COLO668 (cell line): ENCODE data around the gene ERC2.

Source experiments
- DNase-seq: peaks from one replicate; lab custom pipeline; 2025; ENCODE audit not compliant: unreplicated experiment; lab: John Stamatoyannopoulos, UW

ERC2 gene

GRCh38 chr3:55576621-55577388 is 891.5 kb downstream of the ERC2 start:
- DNase-seq, result no peak

GRCh38 chr3:55574671-55575070 is 893.6 kb downstream of the ERC2 start:
- DNase-seq, result no peak

- no peak for DNase-seq
Measured at GRCh38 chr3:55572816-55573215, 895.5 kb downstream of the ERC2 start.

GRCh38 chr3:55571913-55572312 is 896.4 kb downstream of the ERC2 start:
- no peak for DNase-seq

- DNase-seq, result no peak
Measured at GRCh38 chr3:55571216-55571813, 897.0 kb downstream of the ERC2 start.

- no peak for DNase-seq
Measured at GRCh38 chr3:55570271-55570711, 898.0 kb downstream of the ERC2 start.

GRCh38 chr3:55569033-55569599 is 899.2 kb downstream of the ERC2 start:
- no peak for DNase-seq

- no peak for DNase-seq
Measured at GRCh38 chr3:55567615-55568014, 900.7 kb downstream of the ERC2 start.

GRCh38 chr3:55567121-55567520 is 901.1 kb downstream of the ERC2 start:
- no peak for DNase-seq

GRCh38 chr3:55565521-55565920 is 902.7 kb downstream of the ERC2 start:
- DNase-seq, result no peak

GRCh38 chr3:55564726-55565125 is 903.5 kb downstream of the ERC2 start:
- DNase-seq, result no peak

- DNase-seq, result no peak
Measured at GRCh38 chr3:55562700-55563099, 905.6 kb downstream of the ERC2 start.

GRCh38 chr3:55559500-55560423 is 908.5 kb downstream of the ERC2 start:
- DNase-seq, result no peak

- no peak for DNase-seq
Measured at GRCh38 chr3:55558316-55558715, 910.0 kb downstream of the ERC2 start.

GRCh38 chr3:55557549-55557948 is 910.7 kb downstream of the ERC2 start:
- no peak for DNase-seq

- DNase-seq, result no peak
Measured at GRCh38 chr3:55556619-55557537, 911.4 kb downstream of the ERC2 start.

- DNase-seq, result no peak
Measured at GRCh38 chr3:55555873-55556618, 912.2 kb downstream of the ERC2 start.

GRCh38 chr3:55554634-55555425 is 913.4 kb downstream of the ERC2 start:
- no peak for DNase-seq

- DNase-seq, result no peak
Measured at GRCh38 chr3:55551644-55552043, 916.6 kb downstream of the ERC2 start.
